ENCODE results near the gene SGTA. TPM values are rescaled to one million over a fixed set of nuclear protein-coding genes. Genes with fewer than 3 reads are reported as not detected.

The SGTA gene
- total RNA-seq, 3 donors from 2014 or later (not counting 1 experiment from before 2014, with no cell fraction given): 35.2 to 38.1 (median 36.2) TPM

DNA sequence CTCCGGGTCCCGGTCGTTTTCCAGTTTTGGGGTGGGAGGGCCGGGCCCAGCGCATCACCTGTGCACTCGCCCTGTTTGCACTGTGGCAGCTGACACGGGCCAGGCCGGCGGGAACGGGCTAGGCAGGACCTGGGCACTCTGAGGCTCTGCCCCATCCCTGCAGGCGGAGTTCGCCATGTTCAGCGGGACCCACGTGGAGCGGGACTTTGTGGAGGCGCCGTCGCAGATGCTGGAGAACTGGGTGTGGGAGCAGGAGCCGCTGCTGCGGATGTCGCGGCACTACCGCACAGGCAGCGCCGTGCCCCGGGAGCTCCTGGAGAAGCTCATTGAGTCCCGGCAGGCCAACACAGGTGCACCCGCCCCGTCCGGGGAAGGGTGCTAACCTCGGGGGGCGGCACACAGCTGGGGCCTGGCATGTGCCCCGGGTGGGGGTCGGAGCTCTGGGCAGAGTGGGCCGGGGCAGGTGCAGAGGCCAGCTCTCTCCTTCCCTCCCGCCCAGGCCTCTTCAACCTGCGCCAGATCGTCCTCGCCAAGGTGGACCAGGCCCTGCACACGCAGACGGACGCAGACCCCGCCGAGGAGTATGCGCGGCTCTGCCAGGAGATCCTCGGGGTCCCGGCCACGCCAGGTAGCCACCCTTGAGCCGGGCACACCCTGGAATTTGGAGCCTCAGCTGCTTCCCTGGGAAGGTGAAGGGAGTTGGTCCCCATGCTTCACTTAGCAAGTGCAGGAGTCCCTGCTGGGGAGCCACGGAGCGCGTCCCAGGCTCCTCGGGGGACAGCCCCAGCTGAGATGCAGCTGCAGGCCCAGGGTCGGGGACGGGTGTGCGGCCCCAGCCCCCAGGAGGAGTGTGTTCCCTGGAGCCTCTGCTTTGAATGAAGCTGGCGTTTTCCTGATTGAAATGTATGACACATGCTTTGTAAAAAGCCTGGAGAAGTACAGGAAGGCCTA lies 27.3 kb upstream of the SGTA start:
- H3K27me3 Mint-ChIP-seq (ENCODE audit: low read depth in 2 of 2): no peaks in the 10 kb centered on the region
- intact Hi-C loops (cut with micrococcal nuclease): no loop called here
- no peak overlapping the region for H3K4me3 Mint-ChIP-seq
- DNase-seq: no peak
- 93% methylated on average over 58 of the region's 58 CpGs for WGBS (ENCODE audit: insufficient coverage)
- Histone ChIP-seq H3K36me3 (ENCODE audit: control insufficient read depth, insufficient read depth, low read length) (peaks cover 9% of the 10 kb centered on the region), H3K4me1 (ENCODE audit: control insufficient read depth, insufficient read depth, low read length) (no peaks in the 10 kb centered on the region), H3K9me3 (ENCODE audit: control insufficient read depth, insufficient read depth, low read length) (no peaks in the 10 kb centered on the region), H3K4me3 (ENCODE audit: low read length) (no peak overlapping the region), H3K27me3 (ENCODE audit: control insufficient read depth, insufficient read depth, low read length) (no peaks in the 10 kb centered on the region), H3K27ac (ENCODE audit: low read length) (no peak overlapping the region)
- ATAC-seq: no peak
- H3K4me1 Mint-ChIP-seq: no peaks in the 10 kb centered on the region
- H3K27ac Mint-ChIP-seq: no peak overlapping the region
- TF ChIP-seq, protein P1, sequence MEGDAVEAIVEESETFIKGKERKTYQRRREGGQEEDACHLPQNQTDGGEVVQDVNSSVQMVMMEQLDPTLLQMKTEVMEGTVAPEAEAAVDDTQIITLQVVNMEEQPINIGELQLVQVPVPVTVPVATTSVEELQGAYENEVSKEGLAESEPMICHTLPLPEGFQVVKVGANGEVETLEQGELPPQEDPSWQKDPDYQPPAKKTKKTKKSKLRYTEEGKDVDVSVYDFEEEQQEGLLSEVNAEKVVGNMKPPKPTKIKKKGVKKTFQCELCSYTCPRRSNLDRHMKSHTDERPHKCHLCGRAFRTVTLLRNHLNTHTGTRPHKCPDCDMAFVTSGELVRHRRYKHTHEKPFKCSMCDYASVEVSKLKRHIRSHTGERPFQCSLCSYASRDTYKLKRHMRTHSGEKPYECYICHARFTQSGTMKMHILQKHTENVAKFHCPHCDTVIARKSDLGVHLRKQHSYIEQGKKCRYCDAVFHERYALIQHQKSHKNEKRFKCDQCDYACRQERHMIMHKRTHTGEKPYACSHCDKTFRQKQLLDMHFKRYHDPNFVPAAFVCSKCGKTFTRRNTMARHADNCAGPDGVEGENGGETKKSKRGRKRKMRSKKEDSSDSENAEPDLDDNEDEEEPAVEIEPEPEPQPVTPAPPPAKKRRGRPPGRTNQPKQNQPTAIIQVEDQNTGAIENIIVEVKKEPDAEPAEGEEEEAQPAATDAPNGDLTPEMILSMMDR (IDR thresholded peaks at IDR 0.05): no peak
- H3K9me3 Mint-ChIP-seq: no peaks in the 10 kb centered on the region
- H3K36me3 Mint-ChIP-seq: no peaks in the 10 kb centered on the region

DNA sequence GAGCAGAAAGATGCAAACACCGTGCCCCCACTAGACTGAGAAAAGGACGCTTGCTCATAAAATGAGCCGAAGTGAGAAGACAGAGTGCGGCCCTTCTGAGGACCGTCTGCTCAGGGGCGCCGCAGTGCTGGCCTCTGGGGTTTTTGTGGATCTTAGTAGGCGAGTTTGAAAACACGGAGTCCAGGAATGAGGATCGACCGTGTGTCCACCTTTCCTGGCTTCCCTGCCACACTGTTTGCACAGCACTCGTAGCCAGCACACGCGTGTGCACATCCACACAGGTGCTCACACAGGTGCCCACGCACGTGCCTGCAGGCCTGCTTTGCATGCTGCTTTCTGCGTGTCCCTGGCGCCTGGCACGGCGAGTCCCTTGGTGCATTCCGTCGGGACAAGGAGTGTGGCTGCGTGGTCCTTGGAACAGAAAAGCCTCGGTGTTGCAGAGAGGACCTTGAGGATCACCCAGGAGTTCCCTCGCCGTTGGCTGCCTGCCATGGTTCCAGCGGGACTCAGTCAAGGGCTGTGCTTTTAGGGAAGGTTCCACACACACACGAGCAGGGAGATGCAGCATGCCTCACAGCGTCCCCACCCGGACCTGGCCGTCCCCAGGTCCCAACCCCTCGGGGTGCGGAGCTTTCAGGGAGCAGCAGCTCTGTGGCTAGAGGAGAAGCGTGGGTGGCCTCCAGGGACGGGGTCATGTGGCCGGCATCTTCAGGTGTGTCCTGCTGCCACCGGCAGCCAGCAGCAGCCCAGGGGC lies 26.5 kb upstream of the SGTA start:
- Histone ChIP-seq H3K27ac (ENCODE audit: low read length) (no peak overlapping the region), H3K4me1 (ENCODE audit: control insufficient read depth, insufficient read depth, low read length) (no peaks in the 10 kb centered on the region), H3K9me3 (ENCODE audit: control insufficient read depth, insufficient read depth, low read length) (no peaks in the 10 kb centered on the region), H3K36me3 (ENCODE audit: control insufficient read depth, insufficient read depth, low read length) (peaks cover 15% of the 10 kb centered on the region), H3K27me3 (ENCODE audit: control insufficient read depth, insufficient read depth, low read length) (no peaks in the 10 kb centered on the region), H3K4me3 (ENCODE audit: low read length) (no peak overlapping the region)
- H3K4me1 Mint-ChIP-seq: no peaks in the 10 kb centered on the region
- ATAC-seq (no peak), DNase-seq (no peak)
- intact Hi-C loops (cut with micrococcal nuclease): no loop called here
- H3K4me3 Mint-ChIP-seq: no peak overlapping the region
- H3K36me3 Mint-ChIP-seq: no peaks in the 10 kb centered on the region
- H3K27me3 Mint-ChIP-seq (ENCODE audit: low read depth in 2 of 2): no peaks in the 10 kb centered on the region
- H3K27ac Mint-ChIP-seq: no peak overlapping the region
- WGBS (ENCODE audit: insufficient coverage): 98% methylated on average over 37 of the region's 37 CpGs
- no peaks in the 10 kb centered on the region for H3K9me3 Mint-ChIP-seq
- TF ChIP-seq, protein P1 (IDR thresholded peaks at IDR 0.05): no peak

DNA sequence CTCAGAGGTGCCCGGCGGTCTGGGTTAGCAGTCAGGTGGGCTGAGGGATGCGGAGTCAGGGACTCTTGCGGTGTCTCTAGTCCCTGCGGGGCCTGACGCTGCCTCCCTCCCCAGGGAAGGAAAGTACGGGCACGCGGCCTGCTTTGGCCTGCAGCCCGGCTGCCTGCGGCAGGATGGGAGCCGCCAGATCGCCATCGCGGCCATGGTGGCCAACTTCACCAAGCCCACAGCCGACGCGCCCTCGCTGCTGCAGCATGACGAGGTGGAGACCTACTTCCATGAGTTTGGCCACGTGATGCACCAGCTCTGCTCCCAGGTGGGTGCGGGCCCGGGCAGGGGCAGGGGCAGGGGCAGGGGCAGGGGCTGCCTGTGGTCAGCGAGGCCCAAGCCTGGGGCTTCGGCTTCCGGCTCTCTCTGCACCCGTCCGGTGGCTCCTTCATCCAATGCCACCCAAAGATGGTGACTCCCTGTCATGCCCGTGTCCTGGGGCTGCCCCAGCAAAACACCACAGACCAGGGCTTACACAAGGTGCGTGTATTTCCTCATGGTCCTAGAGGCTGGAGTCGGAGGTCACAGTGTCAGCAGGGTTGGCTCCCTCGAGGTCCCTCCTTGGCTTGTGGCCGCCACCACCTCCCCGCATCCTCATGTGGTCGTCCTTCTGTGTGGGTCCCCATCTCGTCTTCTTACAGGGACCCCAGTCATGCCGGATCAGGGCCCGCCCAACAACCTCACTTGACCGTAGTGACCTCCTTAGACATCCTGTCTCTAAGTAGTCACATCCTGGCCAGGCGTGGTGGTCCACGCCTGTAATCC lies 25.3 kb upstream of the SGTA start:
- no peaks in the 10 kb centered on the region for H3K9me3 Mint-ChIP-seq
- H3K36me3 ChIP-seq (ENCODE audit: control insufficient read depth, insufficient read depth, low read length): peaks cover 15% of the 10 kb centered on the region
- 96% methylated on average over 41 of the region's 41 CpGs for WGBS (ENCODE audit: insufficient coverage)

More for the DNA sequence above, 25.3 kb upstream of the SGTA start:
- Mint-ChIP-seq H3K27ac (no peak overlapping the region), H3K4me3 (no peak overlapping the region), H3K27me3 (ENCODE audit: low read depth in 2 of 2) (no peaks in the 10 kb centered on the region), H3K36me3 (no peaks in the 10 kb centered on the region), H3K4me1 (peaks cover 0 to 4% of the 10 kb centered on the region in 2 donors)
- DNase-seq: no peak
- Histone ChIP-seq H3K27me3 (ENCODE audit: control insufficient read depth, insufficient read depth, low read length) (no peaks in the 10 kb centered on the region), H3K4me1 (ENCODE audit: control insufficient read depth, insufficient read depth, low read length) (no peaks in the 10 kb centered on the region), H3K9me3 (ENCODE audit: control insufficient read depth, insufficient read depth, low read length) (no peaks in the 10 kb centered on the region), H3K27ac (ENCODE audit: low read length) (no peak overlapping the region), H3K4me3 (ENCODE audit: low read length) (no peak overlapping the region)
- intact Hi-C loops (cut with micrococcal nuclease): no loop called here
- TF ChIP-seq, protein P1 (IDR thresholded peaks at IDR 0.05): no peak
- ATAC-seq: no peak

Measured in natural killer cell (primary cell).